Naive B cell (primary cell): Measurements from ENCODE around the gene NAP1L4. TPM values are rescaled to one million over a fixed set of nuclear protein-coding genes. Genes with fewer than 3 reads are reported as not detected.

Experiments used
- ATAC-seq, 2 donors: fragments of 150-1000 bp; cut with Tn5 transposase; 2 replicates each; pipeline ENCODE4 v1.10.0; 2021; ENCODE audit warnings: low read depth in 2 of 2, mild to moderate bottlenecking in 2 of 2, moderate library complexity in 2 of 2
- DNase-seq: peaks from one replicate; pipeline ENCODE4 v3.0.0; 2022
- H3K27ac Mint-ChIP-seq, 6 donors: one replicate each; pipeline ENCODE4 v1.8.0; 2020 to 2022; ENCODE audit warnings: mild to moderate bottlenecking in 6 of 6, mixed read lengths in 6 of 6, moderate library complexity in 5 of 6, inconsistent platforms in 2 of 6
- H3K27me3 Mint-ChIP-seq, 3 donors: one replicate each; pipeline ENCODE4 v1.8.0; 2021 to 2022; ENCODE audit warnings: mixed read lengths in 3 of 3, mild to moderate bottlenecking in 1 of 3
- H3K36me3 Mint-ChIP-seq, 2 donors: one replicate each; pipeline ENCODE4 v1.8.0; 2020 to 2022; ENCODE audit warnings: mixed read lengths in 2 of 2, inconsistent platforms in 1 of 2, mild to moderate bottlenecking in 1 of 2
- H3K4me1 Mint-ChIP-seq, 3 donors: one replicate each; pipeline ENCODE4 v1.8.0; 2020 to 2022; ENCODE audit warnings: mixed read lengths in 3 of 3, inconsistent platforms in 1 of 3, mild to moderate bottlenecking in 1 of 3, moderate library complexity in 1 of 3
- H3K4me3 Mint-ChIP-seq, 8 donors: one replicate each; pipeline ENCODE4 v1.8.0; 2020 to 2022; ENCODE audit warnings: mild to moderate bottlenecking in 8 of 8, mixed read lengths in 8 of 8, moderate library complexity in 8 of 8, inconsistent platforms in 2 of 8
- H3K9me3 Mint-ChIP-seq, 7 donors: one replicate each; pipeline ENCODE4 v1.8.0; 2020 to 2022; ENCODE audit warnings: mixed read lengths in 7 of 7, mild to moderate bottlenecking in 5 of 7, inconsistent platforms in 2 of 7, moderate library complexity in 1 of 7
- polyA plus RNA-seq, 6 donors: library from polyadenylated mRNA; unstranded; fragments of 300-500 nt; fragmentation: Illumina TruSeq; gene quantifications; one replicate each; pipeline ENCODE4 v1.2.3, GENCODE V29; 2021; ENCODE audit warnings: low read depth in 6 of 6

Gene NAP1L4
- polyA plus RNA-seq, 6 donors from 2014 or later = 57.8 to 78.2 (median 65.1) TPM

DNA sequence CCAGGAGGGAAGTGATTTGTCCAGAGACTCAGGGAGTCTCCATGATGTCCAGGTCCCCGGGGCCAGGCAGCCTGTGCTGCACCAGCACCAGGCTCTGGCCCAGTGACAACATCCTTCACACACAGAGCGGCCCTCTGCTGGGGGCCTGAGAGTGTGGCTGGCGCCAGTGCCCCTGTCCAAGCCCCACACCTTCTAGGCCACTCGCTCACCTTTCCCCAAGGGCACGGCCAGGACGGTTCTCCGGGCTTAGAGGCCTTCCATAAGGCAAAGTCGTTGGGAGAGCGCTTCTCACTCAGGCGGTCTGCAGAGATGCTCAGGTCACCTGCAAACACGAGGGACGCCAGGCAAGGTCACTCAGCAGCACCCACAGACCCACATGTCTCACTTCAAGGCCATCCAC lies 27.9 kb upstream of the NAP1L4 start:
- peak overlapping the region in 1 of 6 donors; percentile 93 for H3K27ac Mint-ChIP-seq
- H3K27me3 Mint-ChIP-seq = no peaks in the 10 kb centered on the region
- H3K4me3 Mint-ChIP-seq = no peak overlapping the region
- peaks cover 0 to 2% (median 0%) of the 10 kb centered on the region in 7 donors for H3K9me3 Mint-ChIP-seq
- DNase-seq (no peak), ATAC-seq (no peak)
- peaks cover 22 to 28% (median 24%) of the 10 kb centered on the region in 3 donors for H3K4me1 Mint-ChIP-seq
- peaks cover 0 to 7% of the 10 kb centered on the region in 2 donors for H3K36me3 Mint-ChIP-seq

DNA sequence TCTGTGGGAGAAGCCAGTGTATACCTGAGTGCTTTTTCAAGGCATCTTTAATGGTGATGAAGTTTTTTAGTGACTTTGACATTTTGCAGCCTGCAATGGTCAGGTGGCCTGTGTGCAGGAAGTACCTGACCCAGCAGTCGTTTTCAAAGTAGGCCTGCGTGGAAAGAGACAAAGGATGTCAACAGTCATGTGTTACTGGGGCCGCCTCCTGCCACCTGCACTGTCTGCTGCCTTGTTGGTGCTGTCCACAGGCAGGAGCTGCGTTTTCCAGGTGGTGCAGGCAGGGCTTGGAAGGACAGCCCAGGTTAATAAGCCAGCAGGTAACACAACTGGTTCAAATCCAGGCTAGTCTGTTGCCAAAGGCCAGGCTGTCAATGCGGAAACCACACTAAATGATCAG lies 26.5 kb upstream of the NAP1L4 start:
- ATAC-seq (no peak), DNase-seq (no peak)
- H3K27ac Mint-ChIP-seq = peak overlapping the region in 1 of 6 donors; percentile 29
- no peak overlapping the region for H3K4me3 Mint-ChIP-seq
- H3K4me1 Mint-ChIP-seq = peaks cover 22 to 26% (median 26%) of the 10 kb centered on the region in 3 donors
- H3K9me3 Mint-ChIP-seq = no peaks in the 10 kb centered on the region
- H3K36me3 Mint-ChIP-seq = peaks cover 0 to 7% of the 10 kb centered on the region in 2 donors
- no peaks in the 10 kb centered on the region for H3K27me3 Mint-ChIP-seq

DNA sequence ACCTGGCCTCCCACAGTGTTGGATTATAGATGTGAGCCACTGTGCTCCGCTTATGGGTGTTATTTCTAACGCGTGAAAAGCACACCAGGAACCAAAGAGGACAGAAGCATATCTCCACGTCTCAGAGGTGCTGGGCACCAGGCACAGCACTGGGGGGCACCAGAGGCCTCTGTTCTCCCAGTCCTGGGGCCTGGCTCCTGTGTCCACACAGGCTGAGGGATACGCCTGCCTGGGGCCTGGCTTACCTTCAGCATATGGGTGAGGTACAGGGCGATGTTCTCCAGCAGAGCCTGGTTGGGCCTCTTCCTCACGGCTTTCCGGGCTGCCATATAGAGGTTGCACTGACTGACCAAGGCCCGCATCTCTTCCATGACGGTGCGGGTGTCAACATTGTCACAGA lies 24.7 kb upstream of the NAP1L4 start:
- Mint-ChIP-seq H3K27ac (no peak overlapping the region), H3K36me3 (peaks cover 0 to 7% of the 10 kb centered on the region in 2 donors), H3K4me1 (peaks cover 8 to 9% (median 9%) of the 10 kb centered on the region in 3 donors), H3K9me3 (no peaks in the 10 kb centered on the region), H3K4me3 (no peak overlapping the region), H3K27me3 (no peaks in the 10 kb centered on the region)
- no peak for DNase-seq
- ATAC-seq = no peak

DNA sequence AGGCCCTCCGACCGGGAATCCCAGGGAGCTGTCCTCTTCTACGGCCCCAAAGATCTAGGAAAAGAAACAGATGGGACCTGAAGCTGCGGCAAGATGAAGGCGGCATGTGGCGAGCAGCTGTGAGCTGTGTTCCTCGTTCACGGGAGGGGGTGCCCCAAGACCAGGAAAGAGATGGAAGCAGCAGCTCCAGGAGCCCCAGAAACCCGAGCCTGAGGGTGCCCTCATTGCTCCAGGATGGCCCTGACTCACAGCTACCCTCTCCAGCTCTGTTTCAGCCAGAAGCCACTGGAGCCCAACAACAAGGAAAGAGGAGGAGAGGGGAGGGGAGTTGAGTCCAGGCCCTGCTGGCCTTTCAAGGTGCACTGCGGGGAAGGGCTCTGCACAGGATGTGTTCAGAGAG lies 23.7 kb upstream of the NAP1L4 start:
- H3K9me3 Mint-ChIP-seq = no peaks in the 10 kb centered on the region
- ATAC-seq = no peak
- H3K4me3 Mint-ChIP-seq = no peak overlapping the region
- no peak overlapping the region for H3K27ac Mint-ChIP-seq
- DNase-seq = no peak
- H3K4me1 Mint-ChIP-seq = peaks cover 3 to 4% (median 4%) of the 10 kb centered on the region in 3 donors
- peaks cover 0 to 7% of the 10 kb centered on the region in 2 donors for H3K36me3 Mint-ChIP-seq
- H3K27me3 Mint-ChIP-seq = no peaks in the 10 kb centered on the region

DNA sequence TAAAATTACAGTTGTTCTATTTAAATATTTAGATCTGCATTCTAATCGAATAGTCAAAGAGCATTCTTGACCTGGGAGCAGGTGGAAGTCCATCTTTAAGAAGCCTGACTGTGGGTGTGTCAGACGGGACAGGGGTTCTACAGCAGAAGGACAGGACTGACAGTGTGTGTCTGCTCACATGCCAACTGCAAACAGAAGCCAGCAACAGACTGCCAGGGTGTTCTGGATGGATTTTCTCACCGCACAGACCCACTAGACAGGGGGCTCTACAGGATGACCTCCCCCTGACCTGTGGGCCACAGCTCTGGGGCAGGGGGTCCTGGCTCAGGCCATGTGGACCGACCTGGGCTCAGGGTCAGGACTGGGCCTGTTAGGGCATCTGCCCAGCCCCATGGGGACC lies 22.8 kb upstream of the NAP1L4 start:
- Mint-ChIP-seq H3K9me3 (no peaks in the 10 kb centered on the region), H3K27ac (peak overlapping the region in 1 of 6 donors; percentile 63), H3K27me3 (no peaks in the 10 kb centered on the region), H3K36me3 (peaks cover 0 to 2% of the 10 kb centered on the region in 2 donors), H3K4me3 (no peak overlapping the region), H3K4me1 (peaks cover 0 to 4% (median 0%) of the 10 kb centered on the region in 3 donors)
- DNase-seq (no peak), ATAC-seq (no peak)

DNA sequence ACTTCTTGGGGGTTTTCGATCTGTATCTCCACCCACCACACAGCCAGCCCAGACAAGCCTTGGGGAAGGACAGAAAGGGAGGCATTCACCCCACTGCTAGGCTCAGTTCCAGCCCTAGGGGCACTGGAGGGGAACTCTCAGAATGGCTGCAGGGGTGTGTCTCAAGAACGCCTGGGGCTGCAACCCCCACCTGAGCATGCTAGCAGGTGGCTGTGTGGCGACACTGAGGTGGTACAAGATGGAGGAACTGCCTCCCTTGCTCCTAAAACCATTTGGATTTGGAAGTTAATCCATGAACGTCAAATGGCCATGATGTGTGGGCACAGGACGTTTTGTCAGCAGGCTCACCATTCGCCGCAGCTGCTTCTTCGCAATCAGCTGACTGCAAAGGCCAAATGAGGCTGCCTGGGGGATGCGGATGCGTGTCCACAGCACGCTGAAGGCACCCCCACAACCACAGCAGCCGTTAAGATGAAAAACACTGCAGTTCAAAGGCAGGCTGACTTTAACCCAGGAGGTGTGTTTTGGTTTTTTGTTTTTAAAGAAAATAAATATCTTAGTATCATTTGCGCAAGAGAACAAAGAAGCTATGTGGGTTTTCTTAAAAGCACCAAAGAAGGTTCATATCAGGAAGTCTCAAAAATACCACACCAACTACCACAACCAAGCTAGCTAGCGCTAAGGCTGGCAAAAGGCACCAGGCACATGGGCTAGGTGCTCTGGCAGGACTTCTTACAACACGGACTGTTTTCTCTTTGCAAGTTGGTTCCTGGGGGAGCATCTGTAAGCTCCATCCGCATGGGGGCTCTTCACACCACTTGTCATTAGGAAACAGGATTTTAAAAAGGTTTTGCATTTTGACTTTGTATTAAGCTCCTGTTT lies 22.2 kb upstream of the NAP1L4 start:
- Mint-ChIP-seq H3K4me1 (peaks cover 0 to 4% (median under 1%) of the 10 kb centered on the region in 3 donors), H3K4me3 (no peak overlapping the region), H3K9me3 (no peaks in the 10 kb centered on the region), H3K27me3 (no peaks in the 10 kb centered on the region), H3K27ac (peak overlapping the region in 2 of 6 donors; percentile 47 to 63), H3K36me3 (peaks cover 0 to 2% of the 10 kb centered on the region in 2 donors)
- peak; percentile 25 to 61 for ATAC-seq
- no peak for DNase-seq

DNA sequence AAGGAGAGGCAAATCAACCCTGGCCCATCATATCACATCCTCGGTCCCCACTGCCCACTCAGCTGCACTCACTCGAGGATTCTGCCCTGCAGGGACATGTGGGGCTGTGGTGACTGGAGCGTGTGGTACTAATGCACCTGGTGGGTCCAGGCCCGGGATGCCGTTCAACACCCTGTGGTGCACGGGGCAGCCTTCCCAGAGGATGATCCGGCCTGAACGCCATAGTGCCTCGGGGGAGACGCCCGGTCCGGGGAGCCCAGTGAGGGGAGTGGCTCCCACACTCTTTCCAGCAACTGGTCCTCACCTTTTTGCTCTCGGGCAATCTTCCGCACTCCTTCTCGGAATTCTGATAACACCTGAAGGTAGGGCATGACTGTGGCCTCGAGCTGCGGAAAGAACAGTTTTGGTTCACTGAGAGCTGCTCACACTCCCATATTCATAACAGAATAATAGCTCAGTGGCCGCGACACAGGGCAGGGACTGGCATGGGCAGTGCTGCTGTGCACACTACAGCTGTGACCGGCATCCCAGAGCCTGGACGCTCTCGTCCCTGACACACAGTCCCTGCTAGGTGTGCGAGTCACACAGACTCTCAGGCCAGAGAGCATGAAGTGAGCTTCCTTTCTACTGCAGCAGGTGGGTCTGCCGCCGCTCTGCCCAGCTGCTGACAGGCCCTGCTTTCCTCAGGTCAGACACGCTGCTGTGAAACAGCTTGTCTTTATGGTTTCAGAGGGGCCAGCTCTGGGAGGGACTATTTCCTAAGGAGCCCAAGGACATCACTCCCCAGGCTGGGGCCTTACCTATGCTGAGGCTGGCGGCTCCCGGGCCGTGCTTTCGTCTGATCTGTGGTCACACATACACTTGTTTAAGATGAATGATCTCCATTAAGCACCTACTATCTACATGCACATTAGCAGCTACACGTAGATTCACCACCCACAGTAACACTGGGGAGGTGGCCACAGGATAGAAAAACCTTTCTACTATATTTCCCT lies 20.1 kb upstream of the NAP1L4 start:
- peaks cover 0 to 8% of the 10 kb centered on the region in 2 donors for H3K36me3 Mint-ChIP-seq

DNA sequence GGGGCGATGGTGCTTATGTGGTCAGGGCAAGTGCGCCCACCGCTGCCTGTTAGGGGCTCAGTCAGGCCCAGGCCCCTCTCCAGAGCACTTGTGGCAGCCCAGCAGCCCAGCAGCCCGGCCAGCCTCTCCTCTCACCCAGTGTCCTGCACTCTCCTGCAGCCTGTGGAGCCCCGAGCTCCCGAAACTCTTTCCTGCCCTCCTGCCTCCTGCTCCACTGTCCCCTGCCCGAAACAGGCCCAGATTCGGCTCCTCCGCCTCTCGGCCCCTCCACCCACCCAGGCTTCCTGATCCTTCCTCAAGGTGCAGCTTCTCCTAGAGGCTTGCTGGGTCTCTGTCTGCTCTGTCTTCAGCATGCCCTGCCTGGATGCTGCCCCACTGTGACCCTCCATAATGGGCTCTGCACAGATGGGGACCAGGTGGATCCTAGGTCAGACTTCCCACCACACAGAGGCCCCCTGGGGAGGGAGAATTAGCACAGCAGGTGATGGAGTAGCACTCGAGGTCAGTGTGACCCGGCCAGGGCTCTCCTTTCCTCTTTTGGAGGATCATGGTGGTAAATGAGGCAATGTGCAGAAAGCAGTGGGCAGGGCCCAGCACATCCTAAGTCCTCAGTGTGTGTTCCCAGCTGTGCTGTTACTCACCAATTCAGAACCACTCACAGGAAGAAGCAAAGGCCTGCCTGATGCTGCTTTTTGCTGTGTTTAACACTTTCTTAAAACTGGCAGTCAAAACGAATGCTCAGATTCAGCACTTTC lies 18.6 kb upstream of the NAP1L4 start:
- Mint-ChIP-seq H3K9me3 (no peaks in the 10 kb centered on the region), H3K4me3 (no peak overlapping the region), H3K4me1 (peaks cover 0 to 4% (median 4%) of the 10 kb centered on the region in 3 donors), H3K27me3 (no peaks in the 10 kb centered on the region), H3K36me3 (peaks cover 0 to 8% of the 10 kb centered on the region in 2 donors), H3K27ac (no peak overlapping the region)
- no peak for DNase-seq
- no peak for ATAC-seq

More for the DNA sequence above, 20.1 kb upstream of the NAP1L4 start:
- Mint-ChIP-seq H3K4me1 (peaks cover 0 to 4% (median 4%) of the 10 kb centered on the region in 3 donors), H3K27me3 (no peaks in the 10 kb centered on the region), H3K27ac (no peak overlapping the region), H3K4me3 (no peak overlapping the region), H3K9me3 (no peaks in the 10 kb centered on the region)
- no peak for ATAC-seq
- no peak for DNase-seq

DNA sequence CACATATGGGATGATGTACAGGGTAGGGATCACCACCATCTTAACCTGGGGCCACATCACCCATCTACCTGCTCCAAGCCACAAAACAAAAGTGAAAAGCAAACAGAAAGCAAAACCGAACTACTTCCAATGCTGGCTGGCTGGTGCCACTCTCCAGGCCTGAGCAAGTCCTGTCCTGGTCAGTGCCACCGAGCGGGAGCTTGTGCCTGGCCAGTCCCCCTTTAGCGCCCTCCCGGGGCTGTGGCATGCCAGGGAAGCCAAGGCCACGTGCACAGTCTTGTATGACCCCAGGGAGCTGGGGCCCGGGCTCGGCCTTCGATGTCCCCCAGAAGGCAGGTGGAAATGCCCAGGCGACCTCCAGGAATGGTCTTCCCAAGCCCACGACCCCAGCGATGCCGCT lies 17.9 kb upstream of the NAP1L4 start:
- DNase-seq = no peak
- Mint-ChIP-seq H3K4me3 (no peak overlapping the region), H3K9me3 (no peaks in the 10 kb centered on the region), H3K27me3 (no peaks in the 10 kb centered on the region), H3K36me3 (peaks cover 0 to 8% of the 10 kb centered on the region in 2 donors), H3K4me1 (peaks cover 0 to 4% (median 4%) of the 10 kb centered on the region in 3 donors), H3K27ac (no peak overlapping the region)
- ATAC-seq = no peak

DNA sequence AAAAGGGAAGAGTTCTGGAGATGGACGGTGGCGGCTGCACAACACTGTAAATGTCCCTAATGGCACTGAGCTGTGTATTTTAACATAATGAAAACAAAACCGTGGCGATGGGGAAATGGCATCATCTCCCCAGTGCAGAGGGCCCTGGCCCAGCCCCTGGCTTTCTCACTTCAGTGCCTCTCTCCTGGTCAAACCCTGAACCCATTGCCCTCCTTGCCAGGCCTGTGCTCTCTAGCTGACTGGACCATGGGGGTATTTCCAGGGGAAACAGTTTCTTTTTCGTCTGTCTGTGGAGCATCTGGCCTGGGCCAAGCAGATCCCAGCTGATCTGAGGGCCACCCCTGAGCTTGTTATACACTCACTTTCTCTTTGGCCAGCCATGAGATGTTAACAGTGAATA lies 17.4 kb upstream of the NAP1L4 start:
- Mint-ChIP-seq H3K9me3 (no peaks in the 10 kb centered on the region), H3K4me3 (no peak overlapping the region), H3K27ac (peak overlapping the region in 1 of 6 donors; percentile 53), H3K4me1 (peaks cover under 1 to 4% (median 2%) of the 10 kb centered on the region in 3 donors), H3K27me3 (no peaks in the 10 kb centered on the region), H3K36me3 (peaks cover 0 to 8% of the 10 kb centered on the region in 2 donors)
- ATAC-seq (no peak), DNase-seq (no peak)

DNA sequence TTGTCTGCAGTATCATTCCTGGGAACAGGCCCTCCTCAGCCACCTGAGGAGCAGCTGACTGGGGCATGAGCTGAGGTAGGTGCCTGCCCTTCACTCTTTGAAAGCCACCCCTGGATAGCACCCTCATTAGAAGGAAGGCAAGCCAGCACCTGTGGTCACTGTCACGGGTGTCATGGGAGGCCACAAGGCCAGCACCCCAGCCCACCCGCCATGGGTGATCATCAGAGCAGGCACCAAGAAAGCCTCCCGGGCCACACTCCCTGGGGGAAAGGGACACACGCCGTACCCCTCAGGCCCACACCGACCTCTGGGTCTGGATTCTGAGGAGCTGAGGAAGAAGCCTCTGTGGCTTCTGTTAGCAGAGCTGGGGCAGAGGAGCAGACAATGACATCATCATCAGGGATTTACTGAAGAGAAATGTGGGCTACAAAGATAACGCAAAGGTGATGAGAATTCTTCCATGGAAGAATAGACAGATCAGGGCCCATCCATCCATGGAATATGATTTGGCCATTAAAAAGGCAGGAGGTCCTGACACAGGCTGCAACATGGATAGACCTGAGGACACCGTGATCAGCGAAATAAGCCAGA lies 16.7 kb upstream of the NAP1L4 start:
- no peaks in the 10 kb centered on the region for H3K9me3 Mint-ChIP-seq
- H3K4me3 Mint-ChIP-seq = peak overlapping the region in 1 of 8 donors; percentile 56
- peaks cover 0 to 5% (median 4%) of the 10 kb centered on the region in 3 donors for H3K4me1 Mint-ChIP-seq
- H3K36me3 Mint-ChIP-seq = peaks cover 0 to 8% of the 10 kb centered on the region in 2 donors
- H3K27me3 Mint-ChIP-seq = no peaks in the 10 kb centered on the region
- no peak for ATAC-seq
- H3K27ac Mint-ChIP-seq = peak overlapping the region in 1 of 6 donors; percentile 53
- no peak for DNase-seq

DNA sequence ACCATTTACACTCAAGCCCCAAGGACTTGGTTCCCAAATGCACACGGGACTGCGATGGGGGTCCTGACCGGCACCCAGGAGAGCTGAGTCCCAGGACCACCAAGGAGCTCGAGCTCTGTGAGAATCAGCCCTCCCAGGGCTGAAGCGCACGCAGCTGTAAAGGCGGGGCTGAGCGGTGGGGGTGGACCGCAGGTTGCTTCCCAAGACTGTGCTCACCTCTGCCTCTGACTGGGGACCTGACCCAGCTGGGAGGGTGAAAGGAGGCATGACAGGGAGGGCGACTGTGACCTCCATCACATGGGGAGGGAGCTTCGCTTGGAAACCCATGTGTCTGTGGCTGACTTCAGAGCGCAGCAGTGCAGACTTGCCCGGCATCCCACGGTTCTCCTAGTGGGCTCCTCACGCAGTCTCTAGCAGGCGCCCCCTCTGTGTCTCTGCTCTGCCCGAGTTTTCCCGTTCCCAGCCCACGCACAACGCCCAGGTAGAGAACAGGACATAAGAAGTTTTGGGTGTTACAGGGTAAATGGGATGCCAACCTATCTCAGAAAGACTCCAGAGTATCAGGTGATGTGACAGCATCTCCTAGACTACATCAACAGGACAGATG lies 15.4 kb upstream of the NAP1L4 start:
- DNase-seq = no peak
- H3K36me3 Mint-ChIP-seq = peaks cover 4 to 20% of the 10 kb centered on the region in 2 donors

More for the DNA sequence above, 15.4 kb upstream of the NAP1L4 start:
- Mint-ChIP-seq H3K4me3 (no peak overlapping the region), H3K27ac (no peak overlapping the region), H3K27me3 (no peaks in the 10 kb centered on the region), H3K4me1 (peaks cover 0 to 10% (median 4%) of the 10 kb centered on the region in 3 donors), H3K9me3 (no peaks in the 10 kb centered on the region)
- ATAC-seq = no peak
